KBM-7 (cell line): ENCODE data around the gene LALBA.
"Not testable (repeated sequence)": the region's sequence is repeated elsewhere in the genome, so short reads cannot be mapped to it uniquely, and the experiment has no call there.

ENCODE experiments used
- DNase-seq: peaks from one replicate; pipeline ENCODE4 v3.0.0-alpha.2; 2015
- in situ Hi-C: fragments of 300-500 bp; cut with MboI; formaldehyde crosslinking; loops from 2 replicates; pipeline ENCODE4 v1.14.3; 2020; ENCODE audit warnings: low sequenced_read_pairs, low pct_unique_long_range_greater_than_20kb, mixed read lengths

LALBA gene

DNA sequence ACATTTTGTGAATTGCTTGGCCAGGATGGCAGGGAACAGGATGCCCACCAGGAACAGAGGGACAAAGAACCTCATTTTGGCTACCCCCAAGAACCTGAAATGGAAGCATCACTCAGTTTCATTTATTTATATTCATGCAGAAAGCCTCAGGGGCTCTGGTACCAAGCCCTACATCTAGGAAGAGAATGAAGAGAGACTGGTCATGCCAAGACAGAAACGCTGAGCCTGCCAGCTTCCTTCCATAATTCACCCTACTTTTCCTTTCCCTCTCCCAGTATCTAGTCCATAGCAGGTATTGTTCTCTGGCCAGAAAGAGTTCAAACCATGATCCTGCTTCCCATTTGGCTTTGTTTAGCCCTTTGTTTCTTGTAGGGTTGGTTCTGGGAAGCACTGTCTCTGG, at the start of gene LALBA:
Gene LALBA, minus strand, starts transcription at position 101 of the 400 bp plus-strand sequence. Its CDS starts 26 bp downstream, at position 75.
- DNase-seq: no peak
- in situ Hi-C loops: no loop called here

DNA sequence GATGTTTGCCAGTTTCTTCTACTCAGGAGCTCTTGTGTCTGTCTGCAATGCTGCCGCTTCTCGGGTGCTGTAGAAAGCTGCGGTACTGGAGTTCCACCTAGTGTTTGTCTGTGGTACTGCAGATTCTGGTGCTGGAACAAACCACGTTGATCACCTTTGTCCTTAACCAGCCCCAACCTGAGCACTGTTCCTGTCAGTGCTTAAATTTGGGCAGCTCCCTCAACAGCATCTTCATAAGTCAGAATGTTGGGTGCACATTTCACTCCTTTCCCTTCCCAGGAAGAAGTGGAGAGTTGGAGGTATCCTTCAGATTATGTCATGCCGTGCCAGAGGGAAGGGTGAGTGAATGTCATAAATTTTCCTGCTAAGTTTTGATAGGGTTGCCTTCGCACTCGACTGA, 48.7 kb upstream of the LALBA start:
- peak; percentile 84 for DNase-seq
- in situ Hi-C loops: no loop called here

DNA sequence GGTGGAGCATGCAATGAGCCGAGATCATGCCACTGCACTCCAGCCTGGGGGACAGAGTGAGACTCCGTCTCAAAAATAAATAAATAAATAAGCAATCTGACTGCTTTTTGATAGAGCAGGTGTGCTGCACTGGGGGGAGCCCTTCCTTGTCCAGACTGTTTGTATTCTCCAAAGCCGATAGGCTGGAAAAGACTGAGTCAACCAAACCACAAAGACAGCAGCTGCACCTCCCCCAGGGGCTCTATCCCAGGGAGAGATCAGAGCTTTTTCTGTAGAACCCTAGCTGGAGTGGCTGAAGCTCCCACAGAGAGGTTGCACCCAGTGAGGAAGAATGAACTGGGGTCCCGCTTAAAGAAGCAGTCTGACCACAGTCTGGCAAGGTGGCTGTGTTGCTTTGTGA, 45.8 kb upstream of the LALBA start:
- DNase-seq: peak; percentile 9
- in situ Hi-C loops: no loop called here

DNA sequence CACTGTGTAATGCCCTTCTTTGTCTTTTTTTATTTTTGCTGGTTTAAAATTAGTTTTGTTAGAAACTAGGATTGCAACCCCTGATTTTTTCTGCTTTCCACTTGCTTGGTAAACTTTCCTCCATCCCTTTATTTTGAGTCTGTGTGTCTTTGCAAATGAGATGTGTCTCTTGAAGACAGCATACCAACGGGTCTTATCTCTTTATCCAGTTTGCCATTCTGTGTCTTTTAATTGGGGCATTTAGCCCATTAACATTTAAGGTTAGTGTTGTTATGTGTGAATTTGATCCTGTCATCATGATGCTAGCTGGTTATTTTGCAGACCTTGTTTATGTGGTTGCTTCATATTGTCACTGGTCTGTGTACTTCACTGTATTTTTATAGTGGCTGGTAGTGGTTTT, 43.5 kb upstream of the LALBA start:
- in situ Hi-C loops: no loop called here
- DNase-seq: no peak

DNA sequence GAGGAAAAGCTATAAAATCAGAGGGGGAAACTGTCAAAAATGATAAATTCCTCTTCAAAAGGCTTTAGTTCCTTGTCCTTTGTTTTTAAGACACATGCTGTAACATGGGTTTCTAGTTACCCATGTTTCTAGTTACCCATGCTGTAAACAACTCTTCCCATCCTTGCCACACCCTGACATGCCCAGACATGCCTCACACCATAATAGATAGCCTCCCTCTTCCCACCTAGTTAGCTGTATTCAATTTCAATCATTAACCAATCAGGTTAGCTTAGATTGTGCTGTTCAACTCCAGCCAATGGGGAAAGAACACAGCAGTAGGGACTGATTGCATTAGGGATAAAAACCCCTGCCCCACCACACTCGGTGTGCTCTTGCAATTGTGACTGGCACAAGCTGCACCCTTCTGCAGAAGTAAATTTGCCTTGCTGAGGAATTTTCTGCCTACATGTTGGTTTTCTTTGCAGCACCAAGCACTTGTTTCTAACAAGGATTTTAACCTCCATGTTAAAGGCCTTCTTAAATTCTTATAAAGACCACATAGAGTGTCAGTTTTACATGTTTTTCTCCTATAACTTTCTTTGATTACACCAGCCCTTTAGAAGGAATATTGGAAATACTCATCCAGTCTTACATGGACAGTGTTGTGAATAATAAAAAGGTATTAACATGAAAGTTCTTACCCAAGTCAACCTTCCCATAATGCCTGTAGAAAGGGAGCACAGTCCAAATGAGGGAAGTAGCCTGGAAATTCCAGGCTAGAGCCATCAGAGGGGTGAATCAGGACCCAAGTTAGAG, 32.5 kb upstream of the LALBA start:
- in situ Hi-C loops: no loop called here
- peak; percentile 26 for DNase-seq

DNA sequence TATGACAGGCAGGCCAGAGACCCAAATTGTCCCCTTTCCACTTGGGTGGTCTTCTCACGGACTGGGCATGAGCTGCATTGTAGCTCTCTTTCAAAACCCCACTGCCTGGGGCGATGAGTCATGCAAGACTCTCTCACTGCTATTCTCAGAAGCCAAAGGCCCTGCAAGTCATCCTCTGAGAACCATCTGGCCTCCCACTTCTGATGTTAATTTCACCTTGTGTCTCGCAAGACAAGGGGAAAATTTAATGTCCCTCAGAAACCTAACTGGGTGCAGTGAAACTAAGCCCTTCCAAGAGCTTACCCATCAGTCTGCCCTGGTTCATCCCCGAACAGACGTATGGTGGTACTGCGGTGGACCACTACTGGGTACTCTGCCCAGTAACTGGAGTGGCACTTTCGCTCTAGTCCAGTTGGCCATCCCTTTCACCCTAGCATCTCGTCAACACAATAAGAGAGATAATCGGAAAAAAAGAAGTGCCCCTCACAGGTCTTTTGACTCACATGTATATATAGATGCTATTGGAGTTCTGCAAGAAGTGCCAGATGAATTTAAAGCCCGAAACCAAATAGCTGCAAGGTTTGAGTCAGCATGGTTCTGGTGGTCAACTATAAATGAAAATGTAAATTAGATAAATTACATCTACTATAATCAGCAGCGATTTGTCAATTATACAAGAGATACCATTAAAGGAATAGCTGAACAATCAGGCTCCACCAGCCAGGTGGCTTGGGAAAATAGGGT, 31.3 kb upstream of the LALBA start:
- DNase-seq: no peak
- in situ Hi-C loops: no loop called here

DNA sequence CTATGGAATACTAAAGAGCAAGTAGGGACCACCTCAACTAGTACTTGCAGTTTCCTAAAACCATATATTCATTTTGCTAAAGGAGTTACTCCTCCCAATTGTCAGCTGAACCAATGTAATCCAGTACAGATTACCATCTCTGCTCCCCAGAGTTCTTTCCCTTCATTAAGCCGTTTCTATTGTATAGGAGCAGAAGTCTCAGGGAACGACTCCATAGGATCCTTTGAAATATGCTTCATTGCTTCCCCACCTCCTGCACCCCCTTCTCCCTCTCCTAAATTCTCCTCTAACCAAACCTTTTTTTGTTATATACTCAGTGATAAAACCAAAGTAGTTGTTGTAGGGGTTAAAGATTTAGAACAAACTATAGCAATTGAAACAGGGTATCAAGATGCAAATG, 30.7 kb upstream of the LALBA start:
- no peak for DNase-seq
- in situ Hi-C loops: no loop called here

DNA sequence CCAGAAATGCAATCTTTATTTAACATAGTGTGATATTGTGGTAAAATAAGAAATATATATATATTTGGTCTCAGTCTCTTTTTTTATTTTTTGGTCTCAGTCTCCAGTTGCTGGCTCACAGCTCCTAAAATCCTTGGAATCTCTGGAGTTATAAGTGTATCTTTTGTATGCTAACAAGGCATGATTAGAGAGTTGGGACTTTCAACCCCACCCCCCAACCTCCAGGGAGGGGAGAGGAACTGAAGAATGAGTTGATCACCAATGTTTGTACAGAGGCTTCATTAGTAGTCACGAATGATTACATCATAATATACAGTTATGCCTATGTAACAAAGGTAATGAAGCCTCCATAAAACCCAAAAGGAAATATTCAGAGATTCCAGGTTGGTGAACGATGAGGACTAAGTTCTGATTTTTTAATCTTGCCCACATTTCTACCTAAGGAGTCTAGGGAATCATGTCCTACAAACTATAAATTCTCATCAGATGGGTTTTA, 22.8 kb upstream of the LALBA start:
- no peak for DNase-seq
- in situ Hi-C loops: no loop called here

DNA sequence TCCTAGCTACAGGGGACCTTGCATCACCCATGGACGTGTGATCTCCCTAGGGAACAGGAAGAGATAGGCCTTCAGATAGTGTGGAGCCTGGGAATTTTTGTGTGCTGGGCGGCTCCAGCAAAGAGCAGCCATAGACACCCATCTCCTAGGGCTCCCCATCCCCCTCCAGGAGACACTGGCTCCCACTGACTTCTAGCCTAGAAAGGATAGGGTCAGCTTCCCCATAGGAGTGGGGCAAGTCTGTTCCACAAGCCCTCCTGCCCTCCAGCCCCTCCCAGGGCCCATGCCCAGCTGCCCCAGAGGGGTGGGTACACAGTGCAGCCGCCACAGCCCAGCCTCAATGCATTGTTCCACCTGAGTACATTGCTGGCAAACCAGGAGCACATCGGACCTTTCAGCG, 16.5 kb upstream of the LALBA start:
- in situ Hi-C loops: no loop called here
- no peak for DNase-seq

DNA sequence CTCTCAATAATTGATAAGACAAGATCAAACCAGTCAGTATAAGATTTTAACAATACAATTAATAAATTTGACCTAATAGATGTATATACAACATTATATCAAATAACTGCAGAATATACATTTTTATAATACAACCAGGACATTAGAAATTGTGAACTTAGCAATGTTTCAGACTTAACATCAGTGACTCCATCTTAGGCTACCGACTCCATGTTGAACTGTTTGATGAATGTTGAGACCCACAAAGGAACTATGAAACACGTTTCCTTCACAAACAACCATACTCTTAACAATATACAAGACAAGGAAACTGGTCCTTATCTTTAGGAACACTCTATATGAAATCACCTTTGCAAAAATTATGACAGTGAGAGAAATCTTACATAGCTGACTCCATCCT, 13.9 kb upstream of the LALBA start:
- DNase-seq: no peak
- in situ Hi-C loops: no loop called here

DNA sequence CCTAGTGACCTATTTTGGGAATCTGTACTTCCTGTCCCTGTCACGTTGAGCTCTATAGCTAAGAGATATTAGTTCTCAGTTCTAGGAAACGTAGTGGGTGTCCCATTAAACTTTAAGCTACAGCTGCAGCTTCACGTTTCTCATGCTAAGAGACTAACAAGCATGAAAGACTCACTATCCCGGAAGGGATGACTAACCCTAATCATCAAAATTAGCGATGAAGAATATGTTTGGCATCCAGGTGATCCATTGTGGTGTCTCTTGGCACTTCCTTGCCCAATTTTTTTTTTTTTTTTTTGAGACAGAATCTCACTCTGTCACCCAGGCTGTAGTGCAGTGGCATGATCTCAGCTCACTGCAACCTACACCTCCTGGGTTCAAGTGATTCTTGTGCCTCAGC, 11.0 kb upstream of the LALBA start:
- no peak for DNase-seq
- in situ Hi-C loops: no loop called here

DNA sequence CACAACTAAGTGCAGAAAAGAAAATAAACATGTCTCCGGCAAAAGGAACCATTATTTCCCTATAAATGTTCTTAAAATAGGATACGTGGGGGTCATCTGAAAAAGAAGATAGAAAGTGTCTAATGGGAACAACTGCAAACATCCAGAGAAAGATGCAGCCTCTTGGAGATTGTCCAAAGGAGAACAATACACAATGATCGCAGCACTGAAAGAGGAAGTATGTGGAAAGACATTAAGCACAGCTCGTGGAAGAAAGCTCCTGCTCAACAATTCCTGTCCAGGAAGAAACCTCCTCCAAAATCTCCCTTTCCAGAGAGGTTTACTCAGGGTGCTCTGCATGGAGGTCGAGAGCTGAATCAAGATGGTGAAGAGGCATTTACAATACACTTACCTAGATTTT, 2.5 kb upstream of the LALBA start:
- in situ Hi-C loops: no loop called here
- DNase-seq: peak; percentile 37

DNA sequence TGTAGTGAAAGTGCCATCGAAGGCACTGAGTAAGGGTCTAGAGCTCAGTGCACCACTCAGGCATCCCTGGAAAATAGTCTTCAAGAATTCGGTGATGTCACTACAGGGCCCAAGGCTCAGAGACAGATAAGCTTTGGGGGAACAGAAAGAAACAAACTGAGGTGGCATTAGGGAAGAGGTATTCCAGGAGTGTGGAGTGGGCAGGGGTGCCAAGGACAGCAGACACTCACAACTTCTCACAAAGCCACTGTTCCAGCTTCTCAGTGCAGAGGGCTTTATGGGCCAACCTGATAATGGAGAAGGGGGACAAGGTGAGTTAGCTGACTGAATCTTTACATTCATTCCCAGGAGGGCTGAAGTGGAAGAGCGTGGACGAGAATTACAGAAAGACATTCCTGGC, 2.1 kb downstream of the LALBA start:
- in situ Hi-C loops: no loop called here
- DNase-seq: no peak

DNA sequence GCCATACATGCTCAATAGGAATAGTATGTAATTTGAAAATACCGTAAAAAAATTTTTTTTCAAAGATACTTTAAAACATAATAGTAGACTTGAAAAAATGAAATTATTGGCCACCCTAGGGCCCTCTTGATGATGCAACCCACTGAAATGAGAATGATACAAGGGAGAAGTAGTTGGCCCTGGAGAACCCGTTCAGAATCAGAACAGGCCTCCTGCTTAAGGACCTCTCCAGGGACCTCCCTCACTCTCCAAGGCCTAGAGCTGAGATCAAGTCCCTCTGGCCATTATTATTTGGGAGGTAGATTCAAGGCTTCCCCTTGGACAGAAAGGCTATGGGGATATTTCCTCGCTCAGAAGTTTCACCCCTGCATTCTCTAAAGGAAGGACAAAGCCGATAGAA, 11.9 kb downstream of the LALBA start:
- in situ Hi-C loops: no loop called here
- no peak for DNase-seq

DNA sequence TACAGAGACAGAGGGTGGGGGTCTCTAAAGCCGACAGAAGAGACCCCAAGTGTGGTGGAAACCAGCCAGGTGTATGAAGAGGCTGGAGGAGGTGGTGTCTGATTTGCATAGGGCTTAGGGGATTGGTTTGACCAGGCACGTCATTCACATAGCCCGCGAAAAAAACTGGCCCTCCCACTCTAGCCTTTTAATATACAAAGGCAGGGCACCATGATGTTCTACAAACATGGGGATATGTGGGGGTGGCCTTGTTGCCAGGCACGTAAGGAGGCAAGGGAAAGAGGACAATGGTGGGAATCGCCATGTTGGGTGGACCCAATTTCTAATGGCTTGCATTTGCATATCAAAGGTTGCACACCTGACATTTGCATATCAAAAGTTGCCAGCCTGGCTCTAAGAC, 13.2 kb downstream of the LALBA start:
- in situ Hi-C loops: no loop called here

DNA sequence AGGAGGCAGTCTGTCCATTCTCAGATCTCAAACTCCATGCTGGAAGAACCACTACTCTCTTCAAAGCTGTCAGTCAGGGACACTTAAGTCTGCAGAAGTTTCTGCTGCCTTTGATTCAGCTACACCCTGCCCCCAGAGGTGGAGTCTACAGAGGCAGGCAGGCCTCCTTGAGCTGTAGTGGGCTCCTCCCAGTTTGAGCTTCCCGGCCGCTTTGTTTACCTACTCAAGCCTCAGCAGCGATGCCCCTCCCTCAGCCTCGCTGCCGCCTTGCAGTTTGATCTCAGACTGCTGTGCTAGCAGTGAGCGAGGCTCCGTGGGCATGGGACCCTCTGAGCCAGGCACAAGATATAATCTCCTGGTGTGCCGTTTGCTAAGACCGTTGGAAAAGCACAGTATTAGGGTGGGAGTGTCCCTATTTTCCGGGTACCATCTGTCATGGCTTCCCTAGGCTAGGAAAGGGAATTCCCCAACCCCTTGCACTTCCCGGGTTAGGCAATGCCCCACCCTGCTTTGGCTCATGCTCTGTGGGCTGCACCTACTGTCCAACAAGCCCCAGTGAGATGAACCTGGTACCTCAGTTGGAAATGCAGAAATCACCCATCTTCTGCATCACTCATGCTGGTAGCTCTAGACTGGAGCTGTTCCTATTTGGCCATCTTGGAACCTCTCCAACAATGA, 16.0 kb downstream of the LALBA start:
- DNase-seq, in situ Hi-C loops: not testable (repeated sequence)

More for the DNA sequence above, 13.2 kb downstream of the LALBA start:
- DNase-seq: no peak

DNA sequence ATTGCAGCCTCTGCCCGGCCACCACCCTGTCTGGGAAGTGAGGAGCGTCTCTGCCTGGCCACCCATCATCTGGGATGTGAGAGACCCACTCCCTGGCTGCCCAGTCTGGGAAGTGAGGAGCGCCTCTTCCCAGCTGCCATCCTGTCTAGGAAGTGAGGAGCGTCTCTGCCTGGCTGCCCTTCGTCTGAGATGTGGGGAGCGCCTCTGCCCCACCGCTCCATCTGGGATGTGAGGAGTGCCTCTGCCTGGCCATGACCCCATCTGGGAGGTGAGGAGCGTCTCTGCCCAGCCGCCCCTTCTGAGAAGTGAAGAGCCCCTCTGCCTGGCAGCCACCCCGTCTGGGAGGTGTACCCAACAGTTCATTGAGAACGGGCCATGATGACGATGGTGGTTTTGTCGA, 18.2 kb downstream of the LALBA start:
- DNase-seq, in situ Hi-C loops: not testable (repeated sequence)

DNA sequence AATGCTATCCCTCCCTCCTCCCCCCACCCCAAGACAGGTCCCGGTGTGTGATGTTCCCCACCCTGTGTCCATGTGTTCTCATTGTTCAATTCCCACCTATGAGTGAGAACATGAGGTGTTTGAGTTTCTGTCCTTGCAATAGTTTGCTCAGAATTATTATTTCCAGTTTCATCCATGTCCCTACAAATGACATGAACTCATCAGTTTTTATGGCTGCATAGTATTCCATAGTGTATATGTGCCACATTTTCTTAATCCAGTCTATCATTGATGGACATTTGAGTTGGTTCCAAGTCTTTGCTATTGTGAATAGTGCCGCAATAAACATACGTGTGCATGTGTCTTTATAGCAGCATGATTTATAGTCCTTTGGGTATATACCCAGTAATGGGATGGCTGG, 22.8 kb downstream of the LALBA start:
- not testable (repeated sequence) for DNase-seq
- in situ Hi-C loops: loop anchor here (25.0 kb wide), 1 partner anchor 90 kb away; no protein-coding TSS in a partner anchor

DNA sequence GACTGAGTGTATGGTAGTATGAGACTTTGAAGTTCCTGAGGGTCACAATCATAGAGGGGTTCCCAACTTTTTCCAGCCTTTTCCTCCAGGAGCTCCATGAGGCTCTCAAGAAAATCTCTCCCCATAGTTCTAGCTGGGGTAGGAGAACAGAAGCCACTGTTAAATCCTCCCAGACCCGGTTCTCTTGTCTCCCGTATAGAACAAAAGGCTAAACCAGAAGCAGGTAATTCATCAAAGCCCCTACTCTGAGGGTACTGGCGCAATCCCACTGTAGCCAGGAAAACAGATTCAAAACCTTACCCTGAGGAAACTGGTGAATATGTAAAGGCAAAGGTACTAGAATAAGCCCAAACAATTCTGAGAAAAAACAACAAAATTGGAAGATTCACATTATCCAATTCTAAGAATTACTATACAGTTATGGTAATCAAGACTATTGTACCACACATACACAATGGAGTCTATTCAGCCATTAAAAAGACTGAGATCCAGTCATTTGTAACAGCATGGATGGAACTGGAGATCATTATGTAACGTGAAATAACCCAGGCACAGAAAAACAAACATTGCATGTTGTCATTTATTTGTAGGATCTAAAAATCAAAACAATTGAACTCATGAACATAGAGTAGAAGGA, 23.9 kb downstream of the LALBA start:
- in situ Hi-C loops: loop anchor here (25.0 kb wide), 1 partner anchor 91 kb away; no protein-coding TSS in a partner anchor
- DNase-seq: no peak
